GM23338 (cell line): Measurements from ENCODE around the gene ZNF491. TPM values are rescaled to one million over a fixed set of nuclear protein-coding genes. Genes with fewer than 3 reads are reported as not detected.

Experiments
- ATAC-seq: fragments of 200-7000 bp; cut with Tn5 transposase; 3 replicates; pipeline ENCODE4 v1.9.1; 2020
- DNase-seq: peaks from one replicate; pipeline ENCODE4 v3.0.0-alpha.2; 2015; ENCODE audit warnings: low spot score
- H2AFZ ChIP-seq: fragments of 200-600 bp; sonication (generic); 2 replicates; pipeline ENCODE4 v1.8.0; 2016; ENCODE audit warnings: antibody characterized with exemption, mild to moderate bottlenecking, moderate library complexity
- H3F3A ChIP-seq: fragments of 200-600 bp; sonication (generic); replicated peaks from 2 replicates; pipeline ENCODE4 v1.8.0; 2017; ENCODE audit warnings: antibody characterized with exemption, mixed run types, low read depth
- H3K27ac ChIP-seq: fragments of 200-600 bp; sonication (generic); 2 replicates; pipeline ENCODE4 v1.6.1; 2016; ENCODE audit warnings: low read depth
- H3K27me3 ChIP-seq: fragments of 200-600 bp; sonication (generic); 2 replicates; pipeline ENCODE4 v1.8.0; 2016; ENCODE audit warnings: mild to moderate bottlenecking, mixed run types, moderate library complexity; ENCODE audit not compliant: insufficient read depth
- H3K36me3 ChIP-seq: fragments of 200-600 bp; sonication (generic); 2 replicates; pipeline ENCODE4 v1.8.0; 2016; ENCODE audit warnings: mild to moderate bottlenecking; ENCODE audit not compliant: insufficient read depth
- H3K4me1 ChIP-seq: fragments of 200-600 bp; sonication (generic); 2 replicates; pipeline ENCODE4 v1.8.0; 2016; ENCODE audit warnings: mild to moderate bottlenecking, moderate library complexity; ENCODE audit not compliant: insufficient read depth
- H3K4me2 ChIP-seq: fragments of 200-600 bp; sonication (generic); 2 replicates; pipeline ENCODE4 v1.7.1; 2017; ENCODE audit warnings: mixed run types
- H3K4me3 ChIP-seq: fragments of 200-600 bp; sonication (generic); 2 replicates; pipeline ENCODE4 v1.6.1; 2016; ENCODE audit warnings: mixed run types
- H3K79me2 ChIP-seq: fragments of 200-600 bp; sonication (generic); replicated peaks from 2 replicates; pipeline ENCODE4 v1.8.0; 2017; ENCODE audit warnings: mild to moderate bottlenecking; ENCODE audit not compliant: insufficient read depth
- H3K9me2 ChIP-seq: fragments of 200-600 bp; sonication (generic); 2 replicates; pipeline ENCODE4 v1.8.0; 2017; ENCODE audit not compliant: insufficient read depth
- H4K20me1 ChIP-seq: fragments of 200-600 bp; sonication (generic); replicated peaks from 2 replicates; pipeline ENCODE4 v1.8.0; 2017; ENCODE audit warnings: mild to moderate bottlenecking; ENCODE audit not compliant: insufficient read depth
- H3K27ac Mint-ChIP-seq: 2 replicates; pipeline ENCODE4 v1.8.0; 2020; ENCODE audit warnings: inconsistent platforms, mild to moderate bottlenecking, moderate library complexity, mixed read lengths
- H3K27me3 Mint-ChIP-seq: 3 replicates; pipeline ENCODE4 v1.8.0; 2022; ENCODE audit warnings: low read depth, mild to moderate bottlenecking, moderate library complexity, mixed read lengths, inconsistent platforms; ENCODE audit not compliant: insufficient read depth, poor library complexity
- H3K36me3 Mint-ChIP-seq: 3 replicates; pipeline ENCODE4 v1.8.0; 2021; ENCODE audit warnings: low read depth, mild to moderate bottlenecking, inconsistent platforms, moderate library complexity, mixed read lengths
- H3K4me1 Mint-ChIP-seq: 3 replicates; pipeline ENCODE4 v1.8.0; 2020; ENCODE audit warnings: mild to moderate bottlenecking, inconsistent platforms, mixed read lengths
- H3K4me3 Mint-ChIP-seq: 3 replicates; pipeline ENCODE4 v1.8.0; 2021; ENCODE audit warnings: moderate library complexity, mild to moderate bottlenecking, inconsistent platforms, mixed read lengths
- H3K9me3 Mint-ChIP-seq: 3 replicates; pipeline ENCODE4 v1.8.0; 2020; ENCODE audit warnings: moderate library complexity, mild to moderate bottlenecking, inconsistent platforms, mixed read lengths
- CREB1 ChIP-seq: fragments of 250-450 bp; sonication (Bioruptor Pico); IDR thresholded peaks from 2 replicates; pipeline ENCODE4 v1.5.0; 2020; ENCODE audit warnings: low read depth, mild to moderate bottlenecking, moderate library complexity
- EZH2 ChIP-seq: fragments of 200-600 bp; sonication (generic); IDR thresholded peaks from one replicate; pipeline ENCODE4 v1.8.0; 2017; ENCODE audit warnings: antibody characterized with exemption, mild to moderate bottlenecking, low read depth; ENCODE audit not compliant: unreplicated experiment
- EZH2phosphoT487 ChIP-seq: fragments of 200-600 bp; sonication (generic); IDR thresholded peaks from one replicate; pipeline ENCODE4 v1.8.1; 2018; ENCODE audit warnings: antibody characterized with exemption; ENCODE audit not compliant: unreplicated experiment
- JUNB ChIP-seq: IDR thresholded peaks from one replicate; pipeline ENCODE4 v1.6.1; 2016; ENCODE audit warnings: antibody characterized with exemption; ENCODE audit not compliant: unreplicated experiment
- NANOG ChIP-seq: IDR thresholded peaks from 2 replicates; pipeline ENCODE4 v1.6.1; 2016; ENCODE audit warnings: antibody characterized with exemption, borderline replicate concordance
- POLR2AphosphoS5 ChIP-seq: IDR thresholded peaks from 2 replicates; pipeline ENCODE4 v1.6.1; 2016; ENCODE audit warnings: antibody characterized with exemption, low read depth
- STAT1 ChIP-seq: IDR thresholded peaks from one replicate; pipeline ENCODE4 v1.6.1; 2016; ENCODE audit warnings: antibody characterized with exemption; ENCODE audit not compliant: unreplicated experiment
- ZNF114 ChIP-seq: fragments of 250-450 bp; sonication (Bioruptor Pico); IDR thresholded peaks from 2 replicates; pipeline ENCODE4 v1.5.0; 2020; ENCODE audit warnings: mild to moderate bottlenecking, moderate library complexity
- ZNF331 ChIP-seq: fragments of 250-450 bp; sonication (Bioruptor Pico); IDR thresholded peaks from 2 replicates; pipeline ENCODE4 v1.5.0; 2020; ENCODE audit warnings: low read depth, mild to moderate bottlenecking, moderate library complexity
- polyA plus RNA-seq: library from polyadenylated mRNA; unstranded; fragments of >200 nt; fragmentation: Nextera tagmentation; extraction: Ambion mirVana; gene quantifications from 2 replicates; pipeline ENCODE4 v1.2.1, GENCODE V29; 2016
- total RNA-seq: library from RNA; depleted of rRNA; stranded (reverse); fragments of >200 nt; shearing (Covaris generic); gene quantifications from 2 replicates; pipeline ENCODE4 v1.2.3, GENCODE V29; 2014
- TF ChIP-seq, protein P1 (sequence below): IDR thresholded peaks from one replicate; pipeline ENCODE4 v1.6.1; 2018; ENCODE audit warnings: antibody characterized with exemption; ENCODE audit not compliant: unreplicated experiment
- TF ChIP-seq, protein P2 (sequence below): IDR thresholded peaks from 2 replicates; pipeline ENCODE4 v1.6.1; 2016; ENCODE audit warnings: antibody characterized with exemption
- TF ChIP-seq, protein P3 (sequence below): fragments of 250-450 bp; sonication (Bioruptor Pico); IDR thresholded peaks from 2 replicates; pipeline ENCODE4 v1.5.0; 2020; ENCODE audit warnings: mild to moderate bottlenecking, moderate library complexity
- TF ChIP-seq, protein P4 (sequence below), 2 experiments: fragments of 200-600 bp in 1 of 2; sonication (generic) in 1 of 2; conservative IDR thresholded peaks; 2 replicates each; pipeline versions ENCODE4 v1.5.1 to v1.6.1; 2016 to 2017; ENCODE audit warnings: antibody characterized with exemption in 2 of 2, low read depth in 2 of 2, mild to moderate bottlenecking in 2 of 2, moderate library complexity in 1 of 2

The ZNF491 gene
- total and polyA plus RNA-seq, 2 experiments from 2014 or later: 0.32 to 1.3 TPM

DNA sequence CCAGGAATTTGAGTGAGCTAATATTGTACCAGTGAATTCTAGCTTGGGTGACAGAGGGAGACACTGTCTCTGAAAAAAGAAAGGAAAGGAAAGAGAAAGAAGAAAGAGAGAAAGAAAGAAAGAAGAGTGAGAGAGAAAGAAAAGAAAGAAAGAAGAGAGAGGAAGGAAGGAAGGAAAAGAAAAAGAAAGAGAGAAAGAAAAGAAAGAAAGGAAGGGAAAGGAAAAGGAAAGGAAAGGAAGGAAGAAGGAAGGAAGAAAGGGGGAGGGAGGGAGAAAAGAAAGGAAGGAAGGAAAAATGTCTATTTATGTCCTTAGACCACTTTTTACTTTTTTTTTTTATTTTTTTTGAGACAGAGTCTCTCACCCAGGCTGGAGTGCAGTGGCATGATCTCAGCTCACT lies 5.4 kb upstream of the ZNF491 start:
- ATAC-seq: no peak
- Mint-ChIP-seq H3K36me3 (peaks cover 21% of the 10 kb centered on the region), H3K27me3 (peaks cover under 1% of the 10 kb centered on the region), H3K4me3 (no peak overlapping the region), H3K9me3 (peaks cover 90% of the 10 kb centered on the region), H3K4me1 (no peaks in the 10 kb centered on the region), H3K27ac (no peak overlapping the region)
- Histone ChIP-seq H3K4me2 (no peak overlapping the region), H3K79me2 (no peaks in the 10 kb centered on the region), H2AFZ (no peak overlapping the region), H3K27ac (no peak overlapping the region), H3K36me3 (no peaks in the 10 kb centered on the region), H3K4me1 (peaks cover 4% of the 10 kb centered on the region; the same call in 1 of the 2 replicates), H4K20me1 (no peaks in the 10 kb centered on the region), H3K27me3 (peaks cover 14% of the 10 kb centered on the region; the same call in 1 of the 2 replicates), H3K9me2 (no peaks in the 10 kb centered on the region), H3F3A (peaks cover 3% of the 10 kb centered on the region; the same call in 1 of the 2 replicates), H3K4me3 (no peak overlapping the region)
- DNase-seq: no peak
- TF ChIP-seq EZH2: no peak
- TF ChIP-seq, protein P1, sequence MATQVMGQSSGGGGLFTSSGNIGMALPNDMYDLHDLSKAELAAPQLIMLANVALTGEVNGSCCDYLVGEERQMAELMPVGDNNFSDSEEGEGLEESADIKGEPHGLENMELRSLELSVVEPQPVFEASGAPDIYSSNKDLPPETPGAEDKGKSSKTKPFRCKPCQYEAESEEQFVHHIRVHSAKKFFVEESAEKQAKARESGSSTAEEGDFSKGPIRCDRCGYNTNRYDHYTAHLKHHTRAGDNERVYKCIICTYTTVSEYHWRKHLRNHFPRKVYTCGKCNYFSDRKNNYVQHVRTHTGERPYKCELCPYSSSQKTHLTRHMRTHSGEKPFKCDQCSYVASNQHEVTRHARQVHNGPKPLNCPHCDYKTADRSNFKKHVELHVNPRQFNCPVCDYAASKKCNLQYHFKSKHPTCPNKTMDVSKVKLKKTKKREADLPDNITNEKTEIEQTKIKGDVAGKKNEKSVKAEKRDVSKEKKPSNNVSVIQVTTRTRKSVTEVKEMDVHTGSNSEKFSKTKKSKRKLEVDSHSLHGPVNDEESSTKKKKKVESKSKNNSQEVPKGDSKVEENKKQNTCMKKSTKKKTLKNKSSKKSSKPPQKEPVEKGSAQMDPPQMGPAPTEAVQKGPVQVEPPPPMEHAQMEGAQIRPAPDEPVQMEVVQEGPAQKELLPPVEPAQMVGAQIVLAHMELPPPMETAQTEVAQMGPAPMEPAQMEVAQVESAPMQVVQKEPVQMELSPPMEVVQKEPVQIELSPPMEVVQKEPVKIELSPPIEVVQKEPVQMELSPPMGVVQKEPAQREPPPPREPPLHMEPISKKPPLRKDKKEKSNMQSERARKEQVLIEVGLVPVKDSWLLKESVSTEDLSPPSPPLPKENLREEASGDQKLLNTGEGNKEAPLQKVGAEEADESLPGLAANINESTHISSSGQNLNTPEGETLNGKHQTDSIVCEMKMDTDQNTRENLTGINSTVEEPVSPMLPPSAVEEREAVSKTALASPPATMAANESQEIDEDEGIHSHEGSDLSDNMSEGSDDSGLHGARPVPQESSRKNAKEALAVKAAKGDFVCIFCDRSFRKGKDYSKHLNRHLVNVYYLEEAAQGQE: no peak
- TF ChIP-seq JUNB: no peak
- TF ChIP-seq, protein P2, sequence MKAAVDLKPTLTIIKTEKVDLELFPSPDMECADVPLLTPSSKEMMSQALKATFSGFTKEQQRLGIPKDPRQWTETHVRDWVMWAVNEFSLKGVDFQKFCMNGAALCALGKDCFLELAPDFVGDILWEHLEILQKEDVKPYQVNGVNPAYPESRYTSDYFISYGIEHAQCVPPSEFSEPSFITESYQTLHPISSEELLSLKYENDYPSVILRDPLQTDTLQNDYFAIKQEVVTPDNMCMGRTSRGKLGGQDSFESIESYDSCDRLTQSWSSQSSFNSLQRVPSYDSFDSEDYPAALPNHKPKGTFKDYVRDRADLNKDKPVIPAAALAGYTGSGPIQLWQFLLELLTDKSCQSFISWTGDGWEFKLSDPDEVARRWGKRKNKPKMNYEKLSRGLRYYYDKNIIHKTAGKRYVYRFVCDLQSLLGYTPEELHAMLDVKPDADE: no peak
- TF ChIP-seq, protein P3, sequence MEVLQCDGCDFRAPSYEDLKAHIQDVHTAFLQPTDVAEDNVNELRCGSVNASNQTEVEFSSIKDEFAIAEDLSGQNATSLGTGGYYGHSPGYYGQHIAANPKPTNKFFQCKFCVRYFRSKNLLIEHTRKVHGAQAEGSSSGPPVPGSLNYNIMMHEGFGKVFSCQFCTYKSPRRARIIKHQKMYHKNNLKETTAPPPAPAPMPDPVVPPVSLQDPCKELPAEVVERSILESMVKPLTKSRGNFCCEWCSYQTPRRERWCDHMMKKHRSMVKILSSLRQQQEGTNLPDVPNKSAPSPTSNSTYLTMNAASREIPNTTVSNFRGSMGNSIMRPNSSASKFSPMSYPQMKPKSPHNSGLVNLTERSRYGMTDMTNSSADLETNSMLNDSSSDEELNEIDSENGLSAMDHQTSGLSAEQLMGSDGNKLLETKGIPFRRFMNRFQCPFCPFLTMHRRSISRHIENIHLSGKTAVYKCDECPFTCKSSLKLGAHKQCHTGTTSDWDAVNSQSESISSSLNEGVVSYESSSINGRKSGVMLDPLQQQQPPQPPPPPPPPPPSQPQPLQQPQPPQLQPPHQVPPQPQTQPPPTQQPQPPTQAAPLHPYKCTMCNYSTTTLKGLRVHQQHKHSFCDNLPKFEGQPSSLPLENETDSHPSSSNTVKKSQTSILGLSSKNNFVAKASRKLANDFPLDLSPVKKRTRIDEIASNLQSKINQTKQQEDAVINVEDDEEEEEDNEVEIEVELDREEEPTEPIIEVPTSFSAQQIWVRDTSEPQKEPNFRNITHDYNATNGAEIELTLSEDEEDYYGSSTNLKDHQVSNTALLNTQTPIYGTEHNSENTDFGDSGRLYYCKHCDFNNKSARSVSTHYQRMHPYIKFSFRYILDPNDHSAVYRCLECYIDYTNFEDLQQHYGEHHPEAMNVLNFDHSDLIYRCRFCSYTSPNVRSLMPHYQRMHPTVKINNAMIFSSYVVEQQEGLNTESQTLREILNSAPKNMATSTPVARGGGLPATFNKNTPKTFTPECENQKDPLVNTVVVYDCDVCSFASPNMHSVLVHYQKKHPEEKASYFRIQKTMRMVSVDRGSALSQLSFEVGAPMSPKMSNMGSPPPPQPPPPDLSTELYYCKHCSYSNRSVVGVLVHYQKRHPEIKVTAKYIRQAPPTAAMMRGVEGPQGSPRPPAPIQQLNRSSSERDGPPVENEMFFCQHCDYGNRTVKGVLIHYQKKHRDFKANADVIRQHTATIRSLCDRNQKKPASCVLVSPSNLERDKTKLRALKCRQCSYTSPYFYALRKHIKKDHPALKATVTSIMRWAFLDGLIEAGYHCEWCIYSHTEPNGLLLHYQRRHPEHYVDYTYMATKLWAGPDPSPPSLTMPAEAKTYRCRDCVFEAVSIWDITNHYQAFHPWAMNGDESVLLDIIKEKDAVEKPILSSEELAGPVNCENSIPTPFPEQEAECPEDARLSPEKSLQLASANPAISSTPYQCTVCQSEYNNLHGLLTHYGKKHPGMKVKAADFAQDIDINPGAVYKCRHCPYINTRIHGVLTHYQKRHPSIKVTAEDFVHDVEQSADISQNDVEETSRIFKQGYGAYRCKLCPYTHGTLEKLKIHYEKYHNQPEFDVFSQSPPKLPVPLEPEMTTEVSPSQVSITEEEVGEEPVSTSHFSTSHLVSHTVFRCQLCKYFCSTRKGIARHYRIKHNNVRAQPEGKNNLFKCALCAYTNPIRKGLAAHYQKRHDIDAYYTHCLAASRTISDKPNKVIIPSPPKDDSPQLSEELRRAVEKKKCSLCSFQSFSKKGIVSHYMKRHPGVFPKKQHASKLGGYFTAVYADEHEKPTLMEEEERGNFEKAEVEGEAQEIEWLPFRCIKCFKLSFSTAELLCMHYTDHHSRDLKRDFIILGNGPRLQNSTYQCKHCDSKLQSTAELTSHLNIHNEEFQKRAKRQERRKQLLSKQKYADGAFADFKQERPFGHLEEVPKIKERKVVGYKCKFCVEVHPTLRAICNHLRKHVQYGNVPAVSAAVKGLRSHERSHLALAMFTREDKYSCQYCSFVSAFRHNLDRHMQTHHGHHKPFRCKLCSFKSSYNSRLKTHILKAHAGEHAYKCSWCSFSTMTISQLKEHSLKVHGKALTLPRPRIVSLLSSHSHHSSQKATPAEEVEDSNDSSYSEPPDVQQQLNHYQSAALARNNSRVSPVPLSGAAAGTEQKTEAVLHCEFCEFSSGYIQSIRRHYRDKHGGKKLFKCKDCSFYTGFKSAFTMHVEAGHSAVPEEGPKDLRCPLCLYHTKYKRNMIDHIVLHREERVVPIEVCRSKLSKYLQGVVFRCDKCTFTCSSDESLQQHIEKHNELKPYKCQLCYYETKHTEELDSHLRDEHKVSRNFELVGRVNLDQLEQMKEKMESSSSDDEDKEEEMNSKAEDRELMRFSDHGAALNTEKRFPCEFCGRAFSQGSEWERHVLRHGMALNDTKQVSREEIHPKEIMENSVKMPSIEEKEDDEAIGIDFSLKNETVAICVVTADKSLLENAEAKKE: no peak
- TF ChIP-seq ZNF114 (CRISPR knock-in tag): no peak
- TF ChIP-seq EZH2phosphoT487: no peak
- TF ChIP-seq, protein P4, sequence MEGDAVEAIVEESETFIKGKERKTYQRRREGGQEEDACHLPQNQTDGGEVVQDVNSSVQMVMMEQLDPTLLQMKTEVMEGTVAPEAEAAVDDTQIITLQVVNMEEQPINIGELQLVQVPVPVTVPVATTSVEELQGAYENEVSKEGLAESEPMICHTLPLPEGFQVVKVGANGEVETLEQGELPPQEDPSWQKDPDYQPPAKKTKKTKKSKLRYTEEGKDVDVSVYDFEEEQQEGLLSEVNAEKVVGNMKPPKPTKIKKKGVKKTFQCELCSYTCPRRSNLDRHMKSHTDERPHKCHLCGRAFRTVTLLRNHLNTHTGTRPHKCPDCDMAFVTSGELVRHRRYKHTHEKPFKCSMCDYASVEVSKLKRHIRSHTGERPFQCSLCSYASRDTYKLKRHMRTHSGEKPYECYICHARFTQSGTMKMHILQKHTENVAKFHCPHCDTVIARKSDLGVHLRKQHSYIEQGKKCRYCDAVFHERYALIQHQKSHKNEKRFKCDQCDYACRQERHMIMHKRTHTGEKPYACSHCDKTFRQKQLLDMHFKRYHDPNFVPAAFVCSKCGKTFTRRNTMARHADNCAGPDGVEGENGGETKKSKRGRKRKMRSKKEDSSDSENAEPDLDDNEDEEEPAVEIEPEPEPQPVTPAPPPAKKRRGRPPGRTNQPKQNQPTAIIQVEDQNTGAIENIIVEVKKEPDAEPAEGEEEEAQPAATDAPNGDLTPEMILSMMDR (conservative IDR thresholded peaks at IDR 0.05; ENCODE audit: low read depth in 2 of 2): no peak
- no peak for TF ChIP-seq STAT1
- no peak for TF ChIP-seq CREB1 (CRISPR knock-in tag)
- no peak for TF ChIP-seq NANOG
- TF ChIP-seq ZNF331 (CRISPR knock-in tag): no peak
- no peak for TF ChIP-seq POLR2AphosphoS5
